HepG2 (cell line): Measurements from ENCODE around the gene SLC27A3. TPM values are rescaled to one million over a fixed set of nuclear protein-coding genes. Genes with fewer than 3 reads are reported as not detected.

ENCODE experiments used
- ATAC-seq: fragments of 200-7000 bp; cut with Tn5 transposase; 3 replicates; pipeline ENCODE4 v1.9.1; 2020; ENCODE audit warnings: mild to moderate bottlenecking, moderate library complexity
- BruUV-seq: library from RNA; stranded (reverse); fragments of 400-500 nt; replicated peaks from 2 replicates; lab custom pipeline; 2021; lab: Mats Ljungman, UMichigan
- CTCF ChIA-PET: fragments of 300-600 bp; formaldehyde crosslinking; extraction: SDS; loops from one replicate; lab custom pipeline; 2021; ENCODE audit warnings: low total read pairs, inconsistent platforms, low intra/inter-chr PET ratio; lab: Yijun Ruan, JAX
- POLR2A ChIA-PET: fragments of 350-600 bp; sonication (Branson Sonifier 250); formaldehyde crosslinking; loops from one replicate; lab custom pipeline; 2020; ENCODE audit warnings: antibody characterized with exemption, inconsistent platforms; lab: Yijun Ruan, JAX
- DNase-seq: peaks from one replicate; pipeline ENCODE4 v3.0.0-alpha.2; 2015; ENCODE audit warnings: low spot score
- FAIRE-seq: peaks from 3 replicates; lab custom pipeline; 2011; peaks lifted over from hg19 to GRCh38; lab: Jason Lieb, UNC
- H2AFZ ChIP-seq: one replicate; pipeline ENCODE4 v1.6.1; 2011; ENCODE audit warnings: low read length, inconsistent platforms
- H3K27ac ChIP-seq: fragments of 300-600 bp; 3 replicates; pipeline ENCODE4 v1.8.0; 2011; ENCODE audit warnings: mixed run types, mild to moderate bottlenecking, mixed read lengths, low read length, inconsistent platforms; ENCODE audit not compliant: insufficient read depth; ENCODE audit errors: extremely low read length
- H3K27me3 ChIP-seq, 2 experiments: fragments of 200-600 bp in 1 of 2; 2 replicates in 1 of 2; 3 replicates in 1 of 2; pipeline versions ENCODE4 v1.6.0 to v1.8.0; 2011; ENCODE audit warnings: low read length in 2 of 2, mild to moderate bottlenecking in 2 of 2, moderate library complexity in 2 of 2, inconsistent platforms in 1 of 2; ENCODE audit not compliant: insufficient read depth in 2 of 2, control insufficient read depth in 1 of 2
- H3K36me3 ChIP-seq, 2 experiments: fragments of 200-600 bp in 1 of 2; replicated peaks in 1 of 2; 2 replicates in 1 of 2; 3 replicates in 1 of 2; pipeline versions ENCODE4 v1.5.1 to v1.8.0; 2011; ENCODE audit warnings: low read length in 2 of 2, inconsistent platforms in 1 of 2; ENCODE audit not compliant: insufficient read depth in 2 of 2, control insufficient read depth in 1 of 2
- H3K4me1 ChIP-seq: 2 replicates; pipeline ENCODE4 v1.5.1; 2012; ENCODE audit warnings: low read length, inconsistent platforms; ENCODE audit not compliant: insufficient read depth
- H3K4me2 ChIP-seq: 2 replicates; pipeline ENCODE4 v1.6.0; 2011; ENCODE audit warnings: low read depth, low read length, inconsistent platforms
- H3K4me3 ChIP-seq, 3 experiments: fragments of 200-600 bp in 1 of 3; sonication (generic), shearing (Covaris generic) in 1 of 3; replicated peaks in 1 of 3; 2 replicates each; pipeline ENCODE4 v1.5.1; 2011 to 2016; ENCODE audit warnings: low read length in 3 of 3, inconsistent platforms in 2 of 3, low read depth in 2 of 3, mild to moderate bottlenecking in 2 of 3, control low read depth in 1 of 3, mixed read lengths in 1 of 3; ENCODE audit not compliant: insufficient read depth in 1 of 3
- H3K79me2 ChIP-seq: one replicate; pipeline ENCODE4 v1.6.1; 2011; ENCODE audit warnings: low read length, inconsistent platforms; ENCODE audit not compliant: insufficient read depth
- H3K9ac ChIP-seq: 2 replicates; pipeline ENCODE4 v1.6.0; 2011; ENCODE audit warnings: mild to moderate bottlenecking, low read depth, low read length, inconsistent platforms; ENCODE audit not compliant: insufficient read depth
- H3K9me3 ChIP-seq: 2 replicates; pipeline ENCODE4 v1.5.1; 2012; ENCODE audit warnings: mild to moderate bottlenecking, low read length
- H4K20me1 ChIP-seq: 2 replicates; pipeline ENCODE4 v1.6.0; 2011; ENCODE audit warnings: inconsistent platforms, mild to moderate bottlenecking, low read length, moderate library complexity; ENCODE audit not compliant: insufficient read depth
- ARID3A ChIP-seq: IDR thresholded peaks from 2 replicates; pipeline ENCODE4 v1.6.1; 2012; ENCODE audit warnings: low read depth, low read length, improper control_type of control experiment
- CREB1 ChIP-seq, 2 experiments: fragments of 450-650 bp in 1 of 2; IDR thresholded peaks; 2 replicates each; pipeline ENCODE4 v1.6.1; 2016 to 2017; ENCODE audit warnings: control low read depth in 1 of 2, mild to moderate bottlenecking in 1 of 2, missing compliant biosample characterization in 1 of 2, missing genetic modification characterization in 1 of 2
- FOXA3 ChIP-seq: IDR thresholded peaks from 2 replicates; pipeline ENCODE4 v1.6.1; 2016; ENCODE audit warnings: missing genetic modification reagents, missing compliant biosample characterization
- KAT8 ChIP-seq: IDR thresholded peaks from 2 replicates; pipeline ENCODE4 v1.6.1; 2016; ENCODE audit warnings: missing genetic modification reagents, missing compliant biosample characterization
- LCORL ChIP-seq, 2 experiments: fragments of 450-650 bp in 1 of 2; sonication (generic) in 1 of 2; formaldehyde crosslinking in 1 of 2; IDR thresholded peaks; 2 replicates each; pipeline versions ENCODE4 v1.5.0 to v1.6.1; 2017 to 2020; ENCODE audit warnings: antibody characterized with exemption in 1 of 2, missing genetic modification reagents in 1 of 2
- NCOA2 ChIP-seq: sonication (generic); formaldehyde crosslinking; IDR thresholded peaks from 2 replicates; pipeline ENCODE4 v1.8.0; 2022; ENCODE audit warnings: inconsistent platforms
- TEAD3 ChIP-seq: optimal IDR thresholded peaks from 2 replicates; pipeline ENCODE3; 2016; ENCODE audit warnings: borderline replicate concordance
- XRCC5 ChIP-seq: fragments of 200-400 bp; formaldehyde crosslinking; optimal IDR thresholded peaks from 2 replicates; pipeline ENCODE3; 2017; ENCODE audit warnings: mild to moderate bottlenecking, low read length
- ZNF430 ChIP-seq: sonication (generic); formaldehyde crosslinking; IDR thresholded peaks from 2 replicates; pipeline ENCODE4 v1.9.0; 2021; ENCODE audit warnings: mild to moderate bottlenecking, missing genetic modification reagents
- WGBS: methylation state at CpG from one replicate; pipeline ENCODE4 v1.1.6; 2017; ENCODE audit warnings: low lambda C conversion rate; 5-methylcytosine and 5-hydroxymethylcytosine counted together
- in situ Hi-C: cut with HindIII; loops from 2 replicates; pipeline ENCODE4 v1.10.0; 2017; ENCODE audit warnings: low pct_unique_long_range_greater_than_20kb; ENCODE audit not compliant: extremely low pct_ligation_motif_present
- intact Hi-C: fragments of 100-400 bp; cut with micrococcal nuclease; formaldehyde crosslinking; loops from one replicate; pipeline ENCODE4 v1.10.0; 2022; ENCODE audit not compliant: unreplicated experiment
- polyA plus RNA-seq, 8 experiments: library from polyadenylated mRNA; depleted of rRNA in 3 of 8; stranded (reverse) in 7 of 8; unstranded in 1 of 8; fragments of >200 nt; fragmentation: Illumina TruSeq in 4 of 8; extraction: Trizol in 4 of 8; gene quantifications; 2 replicates each; pipeline versions ENCODE4 v1.2.1 to v1.2.3, GENCODE V29; 2011 to 2016; ENCODE audit warnings: low read depth in 4 of 8, missing spikeins in 1 of 8, mixed read lengths in 1 of 8; ENCODE audit not compliant: insufficient read depth in 1 of 8
- total RNA-seq, 5 experiments: library from RNA; depleted of rRNA; stranded (reverse); fragments of >200 nt; fragmentation: Illumina TruSeq; extraction: Trizol; gene quantifications; 2 replicates each; pipeline ENCODE4 v1.2.3, GENCODE V29; 2016; ENCODE audit warnings: low read depth in 1 of 5
- TF ChIP-seq, protein P1 (sequence below), 2 experiments: sonication (generic) in 1 of 2; formaldehyde crosslinking in 1 of 2; IDR thresholded peaks; 2 replicates each; pipeline versions ENCODE4 v1.4.0 to v1.6.1; 2016 to 2020; ENCODE audit warnings: borderline replicate concordance in 1 of 2, low read depth in 1 of 2, mild to moderate bottlenecking in 1 of 2, missing genetic modification reagents in 1 of 2
- TF ChIP-seq, protein P2 (sequence below): sonication (generic); formaldehyde crosslinking; IDR thresholded peaks from 2 replicates; pipeline ENCODE4 v1.5.1; 2020; ENCODE audit warnings: mild to moderate bottlenecking, moderate library complexity, missing genetic modification reagents
- TF ChIP-seq, protein P3 (sequence below): sonication (generic); IDR thresholded peaks from 2 replicates; pipeline ENCODE4 v1.6.1; 2016; ENCODE audit warnings: low read depth, borderline replicate concordance

Gene SLC27A3
- total and polyA plus RNA-seq, 2 of the 13 experiments (the other 11 are each of a cell fraction or from before 2014, with no cell fraction given), result 4.3 to 10.3 TPM

DNA sequence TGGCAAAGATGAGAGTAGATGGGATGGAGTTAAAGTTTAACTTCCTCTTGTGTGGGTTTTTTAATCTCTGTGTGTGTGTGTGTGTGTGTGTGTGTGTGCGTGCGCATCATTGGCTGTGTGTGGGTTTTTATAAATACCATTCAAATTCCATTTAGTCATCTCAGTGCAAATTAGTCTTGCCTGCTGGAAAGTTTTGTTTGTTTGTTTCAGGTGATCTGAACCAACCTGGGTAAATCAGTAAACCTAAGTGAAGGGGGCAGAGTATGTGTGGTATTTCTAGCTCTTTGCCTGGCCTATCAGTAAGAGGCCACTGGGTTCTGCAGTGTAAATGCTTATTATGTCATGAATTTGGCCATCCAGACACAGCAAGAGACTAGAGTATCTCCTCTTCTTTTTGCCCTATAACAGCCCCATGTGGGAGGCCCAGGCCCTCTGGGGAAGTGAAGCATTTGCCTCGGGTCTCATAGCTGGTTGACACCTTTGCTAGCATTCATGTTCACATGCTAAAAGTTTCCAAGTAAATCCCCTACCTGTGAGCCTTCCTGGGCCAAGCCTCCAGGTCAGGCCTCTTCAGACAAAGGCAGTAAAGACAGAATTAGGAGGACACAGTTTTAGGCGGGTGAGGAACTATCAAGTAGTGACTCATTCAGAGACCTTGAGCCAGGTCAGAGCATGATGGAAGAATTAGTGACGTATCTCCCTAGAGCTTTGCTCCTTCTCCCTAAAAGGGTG is 32.6 kb upstream of the SLC27A3 start:
- peak; percentile 98 for ATAC-seq
- H3K9me3 ChIP-seq, result no peaks in the 10 kb centered on the region
- H3K79me2 ChIP-seq, result no peaks in the 10 kb centered on the region
- peak overlapping the region; percentile 47 for H3K4me2 ChIP-seq
- peak overlapping the region; percentile 34 for H3K27ac ChIP-seq
- no TSS peak for BruUV-seq
- 42% methylated on average over 5 of the region's 5 CpGs for WGBS
- H2AFZ ChIP-seq, result no peak overlapping the region
- no peaks in the 10 kb centered on the region for H3K27me3 ChIP-seq
- intact Hi-C loops, result loop anchor here (2.0 to 10.0 kb wide), 2 partner anchors 14 to 238 kb away; partner anchors contain the start of gene INTS3
- no peak overlapping the region; a peak in 1 of 6 replicates for H3K4me3 ChIP-seq
- FAIRE-seq, result peak; percentile 43
- in situ Hi-C loops, result loop anchor here (10.0 kb wide), 1 partner anchor 228 kb away; no protein-coding TSS in a partner anchor
- H3K36me3 ChIP-seq, result peaks cover 10 to 32% of the 10 kb centered on the region in 2 experiments
- DNase-seq, result peak; percentile 87
- ChIA-PET POLR2A (interaction anchor here (1.0 to 2.3 kb wide), 8 partner anchors 12 to 115 kb away, joined by 3 to 22 read pairs (median 5); partner anchors contain the start of genes CHTOP, INTS3, S100A1 and S100A13), CTCF (no interaction called here)
- H4K20me1 ChIP-seq, result no peaks in the 10 kb centered on the region
- no peak overlapping the region for H3K9ac ChIP-seq
- peaks cover 36% of the 10 kb centered on the region for H3K4me1 ChIP-seq
- TF ChIP-seq, protein P1, sequence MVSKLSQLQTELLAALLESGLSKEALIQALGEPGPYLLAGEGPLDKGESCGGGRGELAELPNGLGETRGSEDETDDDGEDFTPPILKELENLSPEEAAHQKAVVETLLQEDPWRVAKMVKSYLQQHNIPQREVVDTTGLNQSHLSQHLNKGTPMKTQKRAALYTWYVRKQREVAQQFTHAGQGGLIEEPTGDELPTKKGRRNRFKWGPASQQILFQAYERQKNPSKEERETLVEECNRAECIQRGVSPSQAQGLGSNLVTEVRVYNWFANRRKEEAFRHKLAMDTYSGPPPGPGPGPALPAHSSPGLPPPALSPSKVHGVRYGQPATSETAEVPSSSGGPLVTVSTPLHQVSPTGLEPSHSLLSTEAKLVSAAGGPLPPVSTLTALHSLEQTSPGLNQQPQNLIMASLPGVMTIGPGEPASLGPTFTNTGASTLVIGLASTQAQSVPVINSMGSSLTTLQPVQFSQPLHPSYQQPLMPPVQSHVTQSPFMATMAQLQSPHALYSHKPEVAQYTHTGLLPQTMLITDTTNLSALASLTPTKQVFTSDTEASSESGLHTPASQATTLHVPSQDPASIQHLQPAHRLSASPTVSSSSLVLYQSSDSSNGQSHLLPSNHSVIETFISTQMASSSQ (IDR thresholded peaks at IDR 0.05; ENCODE audit: low read depth), result peak; percentile 88
- TF ChIP-seq, protein P1 (CRISPR knock-in tag; IDR thresholded peaks at IDR 0.05; ENCODE audit: borderline replicate concordance), result peak; percentile 92
- TF ChIP-seq ARID3A, result peak; percentile 99
- TF ChIP-seq, protein P2, sequence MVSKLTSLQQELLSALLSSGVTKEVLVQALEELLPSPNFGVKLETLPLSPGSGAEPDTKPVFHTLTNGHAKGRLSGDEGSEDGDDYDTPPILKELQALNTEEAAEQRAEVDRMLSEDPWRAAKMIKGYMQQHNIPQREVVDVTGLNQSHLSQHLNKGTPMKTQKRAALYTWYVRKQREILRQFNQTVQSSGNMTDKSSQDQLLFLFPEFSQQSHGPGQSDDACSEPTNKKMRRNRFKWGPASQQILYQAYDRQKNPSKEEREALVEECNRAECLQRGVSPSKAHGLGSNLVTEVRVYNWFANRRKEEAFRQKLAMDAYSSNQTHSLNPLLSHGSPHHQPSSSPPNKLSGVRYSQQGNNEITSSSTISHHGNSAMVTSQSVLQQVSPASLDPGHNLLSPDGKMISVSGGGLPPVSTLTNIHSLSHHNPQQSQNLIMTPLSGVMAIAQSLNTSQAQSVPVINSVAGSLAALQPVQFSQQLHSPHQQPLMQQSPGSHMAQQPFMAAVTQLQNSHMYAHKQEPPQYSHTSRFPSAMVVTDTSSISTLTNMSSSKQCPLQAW (CRISPR knock-in tag), result peak; percentile 28; the same call in 1 of the 2 replicates
- TF ChIP-seq TEAD3 (CRISPR knock-in tag), result peak; percentile 82
- 0 out of 2 replicates have a peak, but pooled peaks have one; percentile 30 for TF ChIP-seq KAT8 (CRISPR knock-in tag)
- peak; percentile 18; the same call in 1 of the 2 replicates for TF ChIP-seq FOXA3 (CRISPR knock-in tag)
- no peak for TF ChIP-seq CREB1 (IDR thresholded peaks at IDR 0.05)
- peak; percentile 66 for TF ChIP-seq CREB1 (CRISPR knock-in tag; IDR thresholded peaks at IDR 0.05)
- peak; percentile 36 for TF ChIP-seq XRCC5
- no peak for TF ChIP-seq ZNF430 (CRISPR knock-in tag)
- TF ChIP-seq, protein P3, sequence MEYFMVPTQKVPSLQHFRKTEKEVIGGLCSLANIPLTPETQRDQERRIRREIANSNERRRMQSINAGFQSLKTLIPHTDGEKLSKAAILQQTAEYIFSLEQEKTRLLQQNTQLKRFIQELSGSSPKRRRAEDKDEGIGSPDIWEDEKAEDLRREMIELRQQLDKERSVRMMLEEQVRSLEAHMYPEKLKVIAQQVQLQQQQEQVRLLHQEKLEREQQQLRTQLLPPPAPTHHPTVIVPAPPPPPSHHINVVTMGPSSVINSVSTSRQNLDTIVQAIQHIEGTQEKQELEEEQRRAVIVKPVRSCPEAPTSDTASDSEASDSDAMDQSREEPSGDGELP, result peak; percentile 76
- TF ChIP-seq LCORL (IDR thresholded peaks at IDR 0.05), result no peak; the same call in 1 of the 2 replicates
- TF ChIP-seq LCORL (CRISPR knock-in tag; IDR thresholded peaks at IDR 0.05), result peak; percentile 70
- TF ChIP-seq NCOA2 (CRISPR knock-in tag), result peak; percentile 11; the same call in 1 of the 2 replicates
